ENCODE measurements around the gene RERE.

RERE gene

GRCh38 chr1:8723010-8723409, 94.4 kb downstream of the RERE start:
- Histone ChIP-seq H3K4me2 (ENCODE audit: low read length) (peak overlapping the region; percentile 57), H3K4me3 (ENCODE audit: low read length) (peak overlapping the region; percentile 12), H3K9me2 (replicated peaks; ENCODE audit: control insufficient read depth, low read length) (no peaks in the 10 kb centered on the region), H3K4me1 (ENCODE audit: control insufficient read depth, low read length) (peaks cover 53% of the 10 kb centered on the region), H3K9me3 (ENCODE audit: control insufficient read depth, insufficient read depth, low read length) (no peaks in the 10 kb centered on the region), H3K79me2 (ENCODE audit: control insufficient read depth, low read length) (peaks cover 71% of the 10 kb centered on the region), H3K36me3 (ENCODE audit: control insufficient read depth, low read length) (no peaks in the 10 kb centered on the region), H4K20me1 (ENCODE audit: control insufficient read depth, insufficient read depth, low read depth, low read length) (peaks cover 9% of the 10 kb centered on the region; the same call in 1 of the 2 replicates), H3K27ac (ENCODE audit: low read depth, low read length) (no peak overlapping the region), H3F3A (ENCODE audit: control insufficient read depth, insufficient read depth) (no peaks in the 10 kb centered on the region; the same call in 1 of the 2 replicates), H3K27me3 (ENCODE audit: control insufficient read depth, low read length) (no peaks in the 10 kb centered on the region)
- TF ChIP-seq, protein P1, sequence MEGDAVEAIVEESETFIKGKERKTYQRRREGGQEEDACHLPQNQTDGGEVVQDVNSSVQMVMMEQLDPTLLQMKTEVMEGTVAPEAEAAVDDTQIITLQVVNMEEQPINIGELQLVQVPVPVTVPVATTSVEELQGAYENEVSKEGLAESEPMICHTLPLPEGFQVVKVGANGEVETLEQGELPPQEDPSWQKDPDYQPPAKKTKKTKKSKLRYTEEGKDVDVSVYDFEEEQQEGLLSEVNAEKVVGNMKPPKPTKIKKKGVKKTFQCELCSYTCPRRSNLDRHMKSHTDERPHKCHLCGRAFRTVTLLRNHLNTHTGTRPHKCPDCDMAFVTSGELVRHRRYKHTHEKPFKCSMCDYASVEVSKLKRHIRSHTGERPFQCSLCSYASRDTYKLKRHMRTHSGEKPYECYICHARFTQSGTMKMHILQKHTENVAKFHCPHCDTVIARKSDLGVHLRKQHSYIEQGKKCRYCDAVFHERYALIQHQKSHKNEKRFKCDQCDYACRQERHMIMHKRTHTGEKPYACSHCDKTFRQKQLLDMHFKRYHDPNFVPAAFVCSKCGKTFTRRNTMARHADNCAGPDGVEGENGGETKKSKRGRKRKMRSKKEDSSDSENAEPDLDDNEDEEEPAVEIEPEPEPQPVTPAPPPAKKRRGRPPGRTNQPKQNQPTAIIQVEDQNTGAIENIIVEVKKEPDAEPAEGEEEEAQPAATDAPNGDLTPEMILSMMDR (IDR thresholded peaks at IDR 0.05; ENCODE audit: low read depth, low read length, poor library complexity, severe bottlenecking): no peak
- TF ChIP-seq EZH2phosphoT487 (IDR thresholded peaks at IDR 0.05; ENCODE audit: borderline replicate concordance, low read length): no peak

- peak overlapping the region; percentile 57 for H3K4me2 ChIP-seq (ENCODE audit: low read length)
- H3K9me2 ChIP-seq (replicated peaks; ENCODE audit: control insufficient read depth, low read length): no peaks in the 10 kb centered on the region
- no peaks in the 10 kb centered on the region for H3K9me3 ChIP-seq (ENCODE audit: control insufficient read depth, insufficient read depth, low read length)
- peaks cover 9% of the 10 kb centered on the region; the same call in 1 of the 2 replicates for H4K20me1 ChIP-seq (ENCODE audit: control insufficient read depth, insufficient read depth, low read depth, low read length)
- peaks cover 46% of the 10 kb centered on the region for H3K4me1 ChIP-seq (ENCODE audit: control insufficient read depth, low read length)
- peak overlapping the region; percentile 12 for H3K4me3 ChIP-seq (ENCODE audit: low read length)
- peaks cover 71% of the 10 kb centered on the region for H3K79me2 ChIP-seq (ENCODE audit: control insufficient read depth, low read length)
- no peaks in the 10 kb centered on the region for H3K27me3 ChIP-seq (ENCODE audit: control insufficient read depth, low read length)
- no peak overlapping the region for H3K27ac ChIP-seq (ENCODE audit: low read depth, low read length)
- TF ChIP-seq, protein P1 (IDR thresholded peaks at IDR 0.05; ENCODE audit: low read depth, low read length, poor library complexity, severe bottlenecking): no peak
- TF ChIP-seq EZH2phosphoT487 (IDR thresholded peaks at IDR 0.05; ENCODE audit: borderline replicate concordance, low read length): no peak
- H3F3A ChIP-seq (ENCODE audit: control insufficient read depth, insufficient read depth): no peaks in the 10 kb centered on the region; the same call in 1 of the 2 replicates
- no peaks in the 10 kb centered on the region for H3K36me3 ChIP-seq (ENCODE audit: control insufficient read depth, low read length)
Measured at GRCh38 chr1:8722366-8722765, 95.1 kb downstream of the RERE start.

- Histone ChIP-seq H3K4me1 (ENCODE audit: control insufficient read depth, low read length) (peaks cover 47% of the 10 kb centered on the region), H3K79me2 (ENCODE audit: control insufficient read depth, low read length) (peaks cover 73% of the 10 kb centered on the region), H3F3A (ENCODE audit: control insufficient read depth, insufficient read depth) (no peaks in the 10 kb centered on the region; the same call in 1 of the 2 replicates), H3K27ac (ENCODE audit: low read depth, low read length) (no peak overlapping the region), H3K4me2 (ENCODE audit: low read length) (peak overlapping the region; percentile 57), H3K36me3 (ENCODE audit: control insufficient read depth, low read length) (no peaks in the 10 kb centered on the region), H3K9me2 (replicated peaks; ENCODE audit: control insufficient read depth, low read length) (no peaks in the 10 kb centered on the region), H3K27me3 (ENCODE audit: control insufficient read depth, low read length) (no peaks in the 10 kb centered on the region), H3K9me3 (ENCODE audit: control insufficient read depth, insufficient read depth, low read length) (no peaks in the 10 kb centered on the region), H4K20me1 (ENCODE audit: control insufficient read depth, insufficient read depth, low read depth, low read length) (peaks cover 9% of the 10 kb centered on the region; the same call in 1 of the 2 replicates), H3K4me3 (ENCODE audit: low read length) (no peak overlapping the region)
- no peak for TF ChIP-seq EZH2phosphoT487 (IDR thresholded peaks at IDR 0.05; ENCODE audit: borderline replicate concordance, low read length)
- TF ChIP-seq, protein P1 (IDR thresholded peaks at IDR 0.05; ENCODE audit: low read depth, low read length, poor library complexity, severe bottlenecking): no peak
Measured at GRCh38 chr1:8721679-8722324, 95.6 kb downstream of the RERE start.
